HFF-Myc (cell line): ENCODE measurements around the gene PI4KA.
"Not testable (repeated sequence)": the region's sequence is repeated elsewhere in the genome, so short reads cannot be mapped to it uniquely, and the experiment has no call there.

Experiments
- DNase-seq: peaks from one replicate; pipeline ENCODE4 v3.0.0-alpha.2; 2011; ENCODE audit warnings: low read depth; ENCODE audit errors: extremely low read depth
- H3K4me3 ChIP-seq: replicated peaks from 2 replicates; pipeline ENCODE4 v1.5.1; 2011; ENCODE audit warnings: low read depth, mild to moderate bottlenecking, control low read depth, low read length
- TF ChIP-seq, protein P1 (sequence below): IDR thresholded peaks from 2 replicates; pipeline ENCODE4 v1.5.1; 2012; ENCODE audit warnings: mild to moderate bottlenecking, low read depth, low read length, control low read depth; ENCODE audit errors: missing control alignments

Gene PI4KA

DNA sequence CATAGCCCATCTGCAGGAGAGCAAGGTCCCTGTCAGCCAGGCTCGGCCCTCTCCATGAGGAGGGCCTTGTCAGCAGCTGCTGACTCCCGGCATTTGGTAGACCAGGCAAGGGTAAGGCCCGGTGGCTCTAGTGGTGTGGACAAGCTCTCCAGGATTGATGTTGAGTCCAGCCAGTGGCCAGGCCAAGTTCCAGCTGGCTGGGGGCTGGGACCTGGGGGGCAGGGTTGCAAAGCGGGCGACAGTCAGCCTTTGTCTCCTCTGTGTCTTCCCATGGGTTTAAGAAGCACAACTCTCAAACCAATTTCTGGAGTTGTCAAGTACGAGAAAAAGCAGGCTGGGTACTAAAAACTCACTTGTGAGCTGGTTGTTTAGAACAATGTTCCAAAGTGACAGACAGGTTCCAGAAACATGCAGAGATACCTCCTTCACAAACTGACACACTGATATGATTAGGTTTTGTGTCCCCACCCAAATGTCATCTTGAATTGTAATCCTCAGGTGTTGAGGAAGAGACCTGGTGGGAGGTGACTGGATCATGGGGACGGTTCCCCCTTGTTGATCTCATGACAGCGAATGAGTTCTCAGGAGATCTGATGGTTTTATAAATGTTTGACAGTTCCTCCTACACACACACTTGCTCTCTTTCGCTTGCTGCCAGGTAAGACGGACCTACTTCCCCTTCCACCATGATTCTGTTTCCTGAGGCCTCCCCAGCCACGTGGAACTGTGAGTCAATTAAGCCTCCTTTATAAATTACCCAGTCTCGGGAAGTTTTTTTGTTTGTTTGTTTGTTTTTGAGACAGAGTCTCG, 137.0 kb downstream of the PI4KA start:
- H3K4me3 ChIP-seq = no peak overlapping the region
- DNase-seq = no peak
- TF ChIP-seq, protein P1, sequence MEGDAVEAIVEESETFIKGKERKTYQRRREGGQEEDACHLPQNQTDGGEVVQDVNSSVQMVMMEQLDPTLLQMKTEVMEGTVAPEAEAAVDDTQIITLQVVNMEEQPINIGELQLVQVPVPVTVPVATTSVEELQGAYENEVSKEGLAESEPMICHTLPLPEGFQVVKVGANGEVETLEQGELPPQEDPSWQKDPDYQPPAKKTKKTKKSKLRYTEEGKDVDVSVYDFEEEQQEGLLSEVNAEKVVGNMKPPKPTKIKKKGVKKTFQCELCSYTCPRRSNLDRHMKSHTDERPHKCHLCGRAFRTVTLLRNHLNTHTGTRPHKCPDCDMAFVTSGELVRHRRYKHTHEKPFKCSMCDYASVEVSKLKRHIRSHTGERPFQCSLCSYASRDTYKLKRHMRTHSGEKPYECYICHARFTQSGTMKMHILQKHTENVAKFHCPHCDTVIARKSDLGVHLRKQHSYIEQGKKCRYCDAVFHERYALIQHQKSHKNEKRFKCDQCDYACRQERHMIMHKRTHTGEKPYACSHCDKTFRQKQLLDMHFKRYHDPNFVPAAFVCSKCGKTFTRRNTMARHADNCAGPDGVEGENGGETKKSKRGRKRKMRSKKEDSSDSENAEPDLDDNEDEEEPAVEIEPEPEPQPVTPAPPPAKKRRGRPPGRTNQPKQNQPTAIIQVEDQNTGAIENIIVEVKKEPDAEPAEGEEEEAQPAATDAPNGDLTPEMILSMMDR = no peak

DNA sequence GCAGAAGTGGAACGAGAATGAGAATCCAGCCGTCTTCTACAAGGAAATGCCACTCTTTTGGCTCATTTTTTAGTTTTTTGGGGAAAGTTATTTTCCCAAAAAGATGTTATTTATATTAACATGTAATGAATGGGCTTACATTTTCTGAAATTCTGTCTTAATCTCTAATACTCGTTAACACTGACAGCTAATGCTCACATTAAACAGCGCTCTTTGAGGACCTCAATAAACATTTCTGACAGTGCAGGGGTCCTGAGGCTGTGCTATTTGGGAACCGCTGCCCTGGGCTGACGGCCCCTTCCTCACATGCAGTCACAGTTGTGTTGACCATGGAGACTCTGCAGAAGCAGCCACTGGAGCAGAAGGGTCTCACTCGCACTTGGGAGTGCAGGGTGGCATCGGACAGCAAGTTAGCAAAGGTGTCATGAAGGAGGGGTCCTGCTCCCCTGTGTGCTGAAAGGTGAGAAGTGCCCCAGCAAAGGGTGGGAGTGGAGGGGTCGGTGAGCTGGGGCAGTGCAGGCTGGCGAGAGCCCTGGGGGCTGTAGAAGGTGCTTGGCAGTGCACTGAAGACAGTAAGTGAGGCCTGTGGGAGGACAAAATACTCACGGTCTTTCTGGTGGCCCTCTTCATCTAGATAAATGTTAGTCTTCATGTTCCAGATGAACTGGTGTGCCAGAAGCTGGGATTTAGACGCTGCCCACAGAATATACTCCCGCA, 137.8 kb downstream of the PI4KA start:
- no peak for DNase-seq
- TF ChIP-seq, protein P1 = no peak

DNA sequence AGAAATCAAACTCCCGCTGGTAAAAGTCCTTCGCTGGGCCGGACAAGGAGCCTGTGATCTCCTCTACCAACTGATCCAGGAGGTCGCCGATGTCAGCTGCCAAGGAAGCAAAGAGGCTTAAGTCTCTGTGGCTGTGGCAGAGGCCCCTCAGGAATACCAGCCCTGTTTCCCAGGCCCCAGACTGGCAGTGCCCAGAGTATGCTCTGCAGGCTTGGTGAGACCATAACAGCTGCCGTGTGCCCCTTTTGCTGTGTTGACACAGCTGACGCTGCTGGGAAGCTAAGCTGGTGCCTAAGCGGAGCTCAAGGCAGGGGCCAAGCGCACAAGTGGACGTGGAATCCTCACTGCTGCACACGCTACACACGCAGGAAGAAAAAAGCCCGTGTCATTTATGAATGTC, 139.9 kb downstream of the PI4KA start:
- H3K4me3 ChIP-seq, DNase-seq: not testable (repeated sequence)

More for the DNA sequence above, 137.8 kb downstream of the PI4KA start:
- no peak overlapping the region for H3K4me3 ChIP-seq

DNA sequence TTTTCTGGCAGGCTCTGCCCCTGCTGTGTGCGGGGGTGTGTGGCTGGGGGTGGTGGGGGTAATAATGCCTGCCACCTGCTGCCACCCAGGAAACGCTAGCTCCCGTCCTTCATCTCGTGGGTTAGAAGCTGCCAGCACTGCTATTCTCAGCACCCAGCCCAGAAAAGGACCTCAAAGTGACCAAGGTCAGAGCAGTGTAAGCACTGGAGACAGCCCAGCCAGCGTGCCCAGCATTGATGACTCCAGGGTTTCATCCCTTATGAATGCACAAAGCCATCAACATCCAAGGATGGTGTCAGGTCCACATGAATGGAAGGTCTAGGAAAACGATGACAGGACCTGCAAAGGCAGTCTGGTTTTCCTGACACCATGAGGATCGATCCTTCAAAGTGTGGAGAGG, 140.6 kb downstream of the PI4KA start:
- not testable (repeated sequence) for DNase-seq, H3K4me3 ChIP-seq

DNA sequence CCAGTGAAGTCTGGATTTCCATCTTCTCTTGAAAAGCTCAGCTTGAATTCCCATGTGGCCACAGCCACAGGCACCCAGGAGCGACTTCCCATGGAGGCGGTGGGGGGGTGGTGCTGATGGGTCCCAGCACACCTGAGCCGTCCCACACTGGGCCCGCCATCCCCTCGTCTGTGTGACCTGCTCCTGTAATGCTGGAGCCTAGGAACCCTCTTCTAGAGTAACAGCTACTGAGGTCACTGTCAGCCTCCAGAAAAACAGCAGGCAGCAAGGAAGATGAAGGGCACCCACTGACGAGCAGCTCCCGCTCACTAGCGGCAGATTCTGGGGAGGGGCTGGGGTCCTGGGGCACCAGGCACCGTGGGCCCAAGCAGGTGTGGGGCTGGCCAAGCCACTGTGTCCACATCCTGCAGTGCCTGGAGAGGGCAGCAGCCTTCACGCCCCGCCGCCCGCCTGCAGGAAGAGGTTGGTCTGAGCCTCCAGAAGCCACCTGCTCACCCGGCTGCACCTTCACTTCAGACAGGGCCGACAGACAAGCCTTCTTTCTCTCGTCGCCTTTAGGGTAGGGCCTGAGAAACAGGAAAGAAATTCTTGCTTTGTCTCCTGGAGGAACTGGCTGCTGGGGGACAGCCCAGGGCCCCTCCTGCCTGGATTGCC, 141.3 kb downstream of the PI4KA start:
- not testable (repeated sequence) for H3K4me3 ChIP-seq, DNase-seq

DNA sequence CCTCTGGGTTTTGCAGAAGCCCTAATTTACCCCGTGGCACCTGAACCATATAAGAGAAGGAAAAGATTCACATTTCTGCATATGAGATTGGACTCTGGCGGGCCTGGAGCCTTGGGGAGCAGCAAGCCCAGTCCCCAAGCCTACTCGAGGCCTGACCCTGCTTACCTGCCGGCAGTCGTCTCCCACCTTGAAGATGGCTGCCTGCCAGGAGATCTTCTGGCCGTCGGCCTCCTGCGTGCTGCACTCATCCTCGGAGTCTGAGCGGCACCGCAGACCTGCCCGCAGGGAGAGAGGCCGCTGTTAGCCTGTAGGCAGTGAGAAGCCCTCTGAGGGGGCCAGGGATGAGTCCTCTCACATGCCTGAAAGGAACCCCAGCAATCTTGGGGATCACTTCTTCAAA, 145.5 kb downstream of the PI4KA start:
- DNase-seq, H3K4me3 ChIP-seq: not testable (repeated sequence)

DNA sequence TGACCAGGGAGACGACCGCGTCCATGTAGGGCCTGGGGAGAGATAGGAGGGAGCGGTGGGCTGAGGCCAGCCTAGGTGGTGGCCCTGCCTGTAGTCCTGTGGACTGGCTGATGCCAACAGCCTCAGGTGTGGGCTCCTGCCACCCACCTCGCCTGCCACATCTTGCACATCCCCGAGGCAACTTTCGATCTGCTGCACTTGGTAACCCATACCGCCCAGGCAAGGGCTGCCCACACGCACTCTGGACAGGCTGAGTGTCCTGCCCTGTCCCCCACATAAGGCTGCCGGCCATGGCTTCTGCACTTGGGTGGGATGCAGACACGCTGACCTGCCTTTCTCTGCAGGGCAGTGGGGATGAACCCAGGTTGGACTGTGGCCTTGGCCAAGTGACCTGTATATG, 148.6 kb downstream of the PI4KA start:
- DNase-seq, H3K4me3 ChIP-seq: not testable (repeated sequence)

DNA sequence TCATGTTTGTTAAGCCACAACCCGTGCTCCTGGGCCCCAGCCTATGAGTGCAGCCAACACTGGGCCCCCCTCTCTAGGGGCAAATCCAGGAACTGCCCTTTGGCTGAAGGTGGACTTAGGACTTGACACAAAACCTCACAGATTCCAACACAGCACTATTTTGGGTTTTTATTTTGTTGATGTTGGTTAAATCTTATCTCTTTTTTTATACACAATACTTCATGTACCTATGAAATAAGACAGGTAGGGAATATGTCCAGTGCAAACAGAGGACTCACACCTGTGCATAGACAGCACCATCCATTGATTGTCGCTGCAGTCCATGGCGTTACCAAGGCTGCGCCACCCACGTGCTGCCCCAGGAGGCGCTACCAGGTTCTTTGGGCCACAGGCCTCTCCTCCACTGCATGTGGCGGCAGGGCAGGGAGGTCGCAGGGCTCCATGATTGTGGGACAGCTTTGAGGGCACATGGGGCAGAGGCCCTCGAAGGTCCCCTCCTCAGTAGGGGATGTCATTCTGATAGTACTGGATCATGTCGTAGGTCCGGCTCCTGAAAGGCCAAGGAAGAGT, 151.0 kb downstream of the PI4KA start:
- DNase-seq, H3K4me3 ChIP-seq: not testable (repeated sequence)

DNA sequence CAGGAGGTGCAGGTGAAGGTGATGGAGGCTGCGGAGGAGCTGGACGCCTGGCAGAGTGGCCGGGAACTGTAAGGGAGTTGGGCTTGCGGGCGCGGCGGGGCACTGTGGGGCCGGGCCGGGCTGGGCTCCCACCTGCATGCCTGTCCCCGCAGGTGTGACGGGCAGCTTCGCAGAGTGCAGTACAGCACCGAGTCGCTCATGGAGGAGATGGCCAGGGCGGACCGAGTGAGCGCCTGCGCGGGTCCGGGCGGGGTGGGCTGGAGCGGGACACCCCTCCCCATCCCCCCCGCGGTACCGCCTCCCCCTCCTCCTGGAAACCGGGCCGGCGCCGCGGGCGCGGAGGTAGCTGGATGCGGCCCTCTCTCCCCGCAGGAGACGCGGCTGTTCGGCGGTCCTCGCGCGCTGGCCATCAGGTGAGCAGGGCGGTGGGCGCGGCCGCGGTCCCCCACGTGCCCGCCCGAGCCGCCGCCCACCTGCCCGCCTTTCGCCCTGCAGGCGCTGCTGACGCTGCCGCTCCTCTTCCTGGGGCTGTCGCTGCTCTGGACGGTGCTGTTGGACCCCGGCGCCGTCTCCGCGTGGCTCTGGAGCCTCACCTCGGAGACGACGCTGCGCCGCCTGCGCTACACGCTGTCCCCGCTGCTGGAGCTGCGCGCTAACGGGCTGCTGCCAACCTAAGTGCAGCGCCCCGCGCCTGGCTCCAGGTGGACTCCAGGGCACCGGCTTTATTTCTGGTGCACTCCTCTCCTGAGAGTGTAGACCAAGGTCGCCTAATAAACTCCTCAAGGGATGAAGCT, 154.6 kb downstream of the PI4KA start:
- H3K4me3 ChIP-seq = peak overlapping the region; percentile 21
- DNase-seq = not testable (repeated sequence)

DNA sequence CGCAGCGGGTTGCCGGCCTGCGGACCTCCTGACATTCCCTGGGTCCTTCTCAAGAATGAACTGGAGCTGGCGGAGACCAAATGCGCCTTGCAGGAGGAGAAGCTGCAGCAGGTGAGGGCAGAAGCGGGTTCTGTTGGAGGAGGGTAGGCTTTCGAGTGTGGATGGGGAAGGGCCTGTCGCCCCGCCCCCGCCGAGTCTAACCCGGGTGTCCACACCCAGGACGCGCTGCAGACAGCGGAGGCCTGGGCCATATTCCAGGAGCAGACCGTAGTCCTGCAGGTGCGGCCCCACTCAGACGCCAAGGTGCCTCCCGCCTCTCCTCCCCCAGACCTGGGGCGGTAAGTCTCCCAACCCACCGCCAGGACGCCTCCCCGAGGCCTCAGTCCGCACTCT, 155.2 kb downstream of the PI4KA start:
- peak overlapping the region; percentile 21 for H3K4me3 ChIP-seq
- DNase-seq = not testable (repeated sequence)

DNA sequence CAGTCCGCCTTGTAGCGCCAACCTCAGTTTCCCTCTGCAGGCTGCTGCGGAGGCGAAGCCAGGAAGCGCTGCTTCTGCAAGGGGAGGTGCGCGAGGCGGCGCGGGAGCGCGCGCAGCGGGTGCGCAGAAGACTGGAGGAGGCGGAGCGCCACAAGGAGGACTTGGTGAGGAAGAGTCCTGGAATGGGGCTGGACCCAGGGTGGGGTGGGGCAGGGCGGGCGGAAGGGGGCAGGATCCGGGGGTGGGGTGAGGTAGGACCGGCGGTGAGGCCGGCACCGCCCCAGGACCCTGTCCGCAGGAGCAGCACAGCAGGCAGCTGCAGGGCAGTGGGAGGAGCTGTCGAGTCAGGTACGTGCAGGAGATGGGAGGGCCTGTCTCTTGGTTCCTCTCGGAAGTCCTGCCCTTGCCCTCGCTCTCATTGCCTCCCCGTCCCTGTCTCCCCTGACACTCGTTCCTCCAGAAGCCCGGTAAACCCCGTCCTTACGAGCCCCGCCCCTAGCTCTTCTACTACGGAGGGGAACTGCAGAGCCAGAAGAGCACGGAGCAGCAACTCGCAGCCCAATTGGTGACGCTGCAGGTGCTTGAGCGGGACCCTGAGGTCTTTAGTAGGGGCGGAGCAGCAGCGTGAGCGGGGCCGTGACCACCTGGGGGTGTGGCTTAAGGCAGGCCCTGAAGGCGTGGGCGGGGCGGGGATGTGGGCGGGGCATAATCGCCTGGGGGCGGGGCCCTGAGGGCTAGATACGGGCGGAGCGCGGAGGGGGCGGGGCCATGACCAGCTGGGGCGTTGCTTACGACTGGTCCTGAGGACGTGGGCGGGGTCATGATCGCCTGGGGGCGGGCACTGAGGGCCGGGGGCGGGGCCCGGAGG, 155.8 kb downstream of the PI4KA start:
- peak overlapping the region; percentile 45 for H3K4me3 ChIP-seq
- DNase-seq = peak; percentile 70

DNA sequence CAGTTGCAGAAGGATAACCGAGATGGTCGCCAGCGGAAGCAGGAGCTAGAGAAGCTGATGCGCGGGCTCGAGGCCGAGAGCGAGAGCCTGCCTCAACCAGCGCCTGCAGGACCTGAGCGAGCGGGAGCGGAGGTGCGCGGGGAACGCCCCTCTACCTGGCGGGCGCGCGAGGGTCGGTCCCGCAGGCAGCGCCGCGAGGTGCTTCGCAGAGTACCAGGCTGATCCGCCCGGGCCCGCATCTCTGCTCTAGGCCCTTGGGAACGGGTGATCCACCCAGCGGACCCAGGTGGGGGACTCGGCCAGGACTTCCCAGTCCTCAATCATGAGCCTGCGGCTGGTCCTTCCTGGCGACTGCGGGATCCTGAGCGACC, 156.5 kb downstream of the PI4KA start:
- peak overlapping the region; percentile 45 for H3K4me3 ChIP-seq
- not testable (repeated sequence) for DNase-seq

DNA sequence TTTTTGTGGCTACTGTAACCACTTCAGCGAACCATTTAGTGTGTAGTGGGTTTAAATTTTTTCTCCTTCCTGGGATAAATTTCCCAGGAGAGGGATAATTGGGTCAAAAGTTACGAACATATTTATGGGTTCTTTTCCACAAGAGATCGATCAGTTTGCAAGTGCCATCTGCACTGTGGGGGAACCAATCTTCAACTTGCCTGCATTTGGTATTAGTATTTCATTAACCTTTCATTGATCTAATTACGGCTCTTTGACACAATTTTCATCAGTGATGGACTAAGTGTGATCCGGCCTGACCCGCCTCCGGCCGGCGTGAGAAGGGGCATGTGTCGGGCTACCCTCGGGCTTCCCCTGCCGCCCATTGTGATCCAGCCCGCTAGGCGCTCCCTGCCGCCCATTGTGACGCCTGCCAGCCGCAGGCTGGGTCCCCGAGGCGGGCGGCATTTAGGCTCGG, 156.9 kb downstream of the PI4KA start:
- peak overlapping the region; percentile 45; the same call in 1 of the 2 replicates for H3K4me3 ChIP-seq
- DNase-seq = not testable (repeated sequence)

DNA sequence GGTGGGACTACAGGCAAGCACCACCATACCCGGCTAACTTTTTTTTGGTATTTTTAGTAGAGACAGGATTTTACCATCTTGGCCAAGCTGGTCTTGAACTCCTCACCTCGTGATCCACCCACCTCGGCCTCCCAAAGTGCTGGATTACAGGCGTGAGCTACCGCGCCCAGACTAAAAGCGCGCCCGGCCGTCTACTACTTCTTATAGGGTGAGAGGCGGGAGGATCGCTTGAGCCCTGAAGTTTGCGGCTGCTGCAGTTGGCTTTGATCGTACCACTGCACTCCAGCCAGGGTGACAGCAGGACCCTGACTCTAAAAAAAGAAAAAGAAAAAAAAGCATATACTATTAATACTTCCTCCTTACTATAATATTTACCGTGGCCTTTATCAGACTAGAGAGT, 158.3 kb downstream of the PI4KA start:
- not testable (repeated sequence) for DNase-seq, H3K4me3 ChIP-seq
